Measurements from ENCODE around the gene VGLL2. TPM values are rescaled to one million over a fixed set of nuclear protein-coding genes. Genes with fewer than 3 reads are reported as not detected.

VGLL2 gene
- total RNA-seq, 1 experiment from 2014 or later = not detected

DNA sequence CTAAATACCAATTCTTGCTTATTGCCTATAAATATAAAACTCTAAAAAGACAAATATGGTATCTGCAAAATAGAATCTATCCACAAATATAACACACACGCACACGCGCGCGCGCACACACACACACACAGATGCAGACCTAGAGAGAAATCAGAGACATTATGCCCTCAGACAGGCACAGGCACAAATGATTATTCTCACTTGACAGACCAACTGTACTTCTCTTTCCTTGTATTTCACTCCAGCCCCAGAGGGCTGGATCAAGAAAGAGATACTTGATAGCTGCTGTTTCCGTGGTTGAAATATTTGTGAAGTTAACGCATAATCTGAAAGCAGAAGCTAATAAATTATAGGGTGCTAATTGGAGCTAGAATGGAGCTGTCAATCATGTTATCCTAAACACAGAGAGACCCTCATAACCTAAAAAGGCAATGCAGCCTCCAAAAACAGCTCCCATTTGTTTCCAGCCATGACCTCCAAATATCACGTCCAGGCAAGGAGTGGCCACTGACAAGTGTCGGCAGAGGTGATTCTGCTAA lies 11.5 kb downstream of the VGLL2 start:
- H3K4me3 Mint-ChIP-seq (ENCODE audit: unreplicated experiment) = no peak overlapping the region
- no peaks in the 10 kb centered on the region for H3K4me1 ChIP-seq
- no peaks in the 10 kb centered on the region for H3K36me3 Mint-ChIP-seq (ENCODE audit: insufficient read depth, unreplicated experiment)
- H3K27me3 ChIP-seq (replicated peaks; ENCODE audit: control insufficient read depth, insufficient read depth, low read length) = no peaks in the 10 kb centered on the region
- no peak for DNase-seq
- no peaks in the 10 kb centered on the region for H3K36me3 ChIP-seq (ENCODE audit: control insufficient read depth, insufficient read depth, low read length)
- ChIA-PET POLR2A (no interaction called here), CTCF (no interaction called here)
- H3K27ac Mint-ChIP-seq (ENCODE audit: unreplicated experiment) = no peak overlapping the region
- no peak overlapping the region for H3K4me3 ChIP-seq (ENCODE audit: low read depth, low read length)
- no TSS peak for BruUV-seq (replicated peaks)
- TF ChIP-seq, protein P1, sequence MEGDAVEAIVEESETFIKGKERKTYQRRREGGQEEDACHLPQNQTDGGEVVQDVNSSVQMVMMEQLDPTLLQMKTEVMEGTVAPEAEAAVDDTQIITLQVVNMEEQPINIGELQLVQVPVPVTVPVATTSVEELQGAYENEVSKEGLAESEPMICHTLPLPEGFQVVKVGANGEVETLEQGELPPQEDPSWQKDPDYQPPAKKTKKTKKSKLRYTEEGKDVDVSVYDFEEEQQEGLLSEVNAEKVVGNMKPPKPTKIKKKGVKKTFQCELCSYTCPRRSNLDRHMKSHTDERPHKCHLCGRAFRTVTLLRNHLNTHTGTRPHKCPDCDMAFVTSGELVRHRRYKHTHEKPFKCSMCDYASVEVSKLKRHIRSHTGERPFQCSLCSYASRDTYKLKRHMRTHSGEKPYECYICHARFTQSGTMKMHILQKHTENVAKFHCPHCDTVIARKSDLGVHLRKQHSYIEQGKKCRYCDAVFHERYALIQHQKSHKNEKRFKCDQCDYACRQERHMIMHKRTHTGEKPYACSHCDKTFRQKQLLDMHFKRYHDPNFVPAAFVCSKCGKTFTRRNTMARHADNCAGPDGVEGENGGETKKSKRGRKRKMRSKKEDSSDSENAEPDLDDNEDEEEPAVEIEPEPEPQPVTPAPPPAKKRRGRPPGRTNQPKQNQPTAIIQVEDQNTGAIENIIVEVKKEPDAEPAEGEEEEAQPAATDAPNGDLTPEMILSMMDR (IDR thresholded peaks at IDR 0.05; ENCODE audit: insufficient read depth in 1 of 2, low read depth in 1 of 2, low read length in 1 of 2, severe bottlenecking in 1 of 2, unreplicated experiment in 1 of 2) = no peak
- intact Hi-C loops (cut with micrococcal nuclease; ENCODE audit: unreplicated experiment) = no loop called here
- H3K9me3 Mint-ChIP-seq (ENCODE audit: unreplicated experiment) = no peaks in the 10 kb centered on the region
- peaks cover 27% of the 10 kb centered on the region for H3K27me3 Mint-ChIP-seq (ENCODE audit: insufficient read depth, unreplicated experiment)
- no peaks in the 10 kb centered on the region for H3K4me1 Mint-ChIP-seq (ENCODE audit: low read depth, unreplicated experiment)
- no peaks in the 10 kb centered on the region for H3K9me3 ChIP-seq

GRCh38 chr6:117280922-117281321 lies 15.6 kb downstream of the VGLL2 start:
- intact Hi-C loops (cut with micrococcal nuclease; ENCODE audit: unreplicated experiment) = loop anchor here (1.0 kb wide), 1 partner anchor 36 kb away; no protein-coding TSS in a partner anchor
- peak in 1 of 2 experiments; percentile 32 for DNase-seq
- Histone ChIP-seq H3K9me3 (no peaks in the 10 kb centered on the region), H3K36me3 (ENCODE audit: control insufficient read depth, insufficient read depth, low read length) (no peaks in the 10 kb centered on the region), H3K27me3 (replicated peaks; ENCODE audit: control insufficient read depth, insufficient read depth, low read length) (no peaks in the 10 kb centered on the region), H3K4me1 (no peaks in the 10 kb centered on the region), H3K4me3 (ENCODE audit: low read depth, low read length) (no peak overlapping the region)
- no TSS peak for BruUV-seq (replicated peaks)
- Mint-ChIP-seq H3K9me3 (ENCODE audit: unreplicated experiment) (no peaks in the 10 kb centered on the region), H3K4me3 (ENCODE audit: unreplicated experiment) (no peak overlapping the region), H3K36me3 (ENCODE audit: insufficient read depth, unreplicated experiment) (no peaks in the 10 kb centered on the region), H3K4me1 (ENCODE audit: low read depth, unreplicated experiment) (no peaks in the 10 kb centered on the region), H3K27me3 (ENCODE audit: insufficient read depth, unreplicated experiment) (peaks cover 13% of the 10 kb centered on the region), H3K27ac (ENCODE audit: unreplicated experiment) (no peak overlapping the region)
- TF ChIP-seq, protein P1 (IDR thresholded peaks at IDR 0.05; ENCODE audit: insufficient read depth in 1 of 2, low read depth in 1 of 2, low read length in 1 of 2, severe bottlenecking in 1 of 2, unreplicated experiment in 1 of 2) = peak in 1 of 2 experiments; percentile 31
- ChIA-PET CTCF (interaction anchor here (0.7 kb wide), 1 partner anchor 15 kb away, joined by 3 read pairs; the partner anchor contains the start of gene VGLL2), POLR2A (no interaction called here)

- Histone ChIP-seq H3K9me3 (no peaks in the 10 kb centered on the region), H3K4me1 (no peaks in the 10 kb centered on the region), H3K36me3 (ENCODE audit: control insufficient read depth, insufficient read depth, low read length) (no peaks in the 10 kb centered on the region), H3K27me3 (replicated peaks; ENCODE audit: control insufficient read depth, insufficient read depth, low read length) (no peaks in the 10 kb centered on the region), H3K4me3 (ENCODE audit: low read depth, low read length) (no peak overlapping the region)
- Mint-ChIP-seq H3K4me1 (ENCODE audit: low read depth, unreplicated experiment) (no peaks in the 10 kb centered on the region), H3K4me3 (ENCODE audit: unreplicated experiment) (no peak overlapping the region), H3K27ac (ENCODE audit: unreplicated experiment) (no peak overlapping the region), H3K27me3 (ENCODE audit: insufficient read depth, unreplicated experiment) (peaks cover 14% of the 10 kb centered on the region), H3K9me3 (ENCODE audit: unreplicated experiment) (no peaks in the 10 kb centered on the region), H3K36me3 (ENCODE audit: insufficient read depth, unreplicated experiment) (no peaks in the 10 kb centered on the region)
- TF ChIP-seq, protein P1 (IDR thresholded peaks at IDR 0.05; ENCODE audit: insufficient read depth in 1 of 2, low read depth in 1 of 2, low read length in 1 of 2, severe bottlenecking in 1 of 2, unreplicated experiment in 1 of 2) = no peak
- DNase-seq = no peak
- no TSS peak for BruUV-seq (replicated peaks)
- intact Hi-C loops (cut with micrococcal nuclease; ENCODE audit: unreplicated experiment) = no loop called here
- POLR2A ChIA-PET = no interaction called here
- CTCF ChIA-PET = no interaction called here
These were observed 22.8 kb downstream of the VGLL2 start for GRCh38 chr6:117288083-117288715.

All from Caco-2 (cell line).